ENCODE results near the gene JUND. TPM values are rescaled to one million over a fixed set of nuclear protein-coding genes. Genes with fewer than 3 reads are reported as not detected.
A peak's percentile ranks its signal among the peaks of the same experiment; 100 is the strongest.

The JUND gene
- polyA plus RNA-seq, 3 donors: 22.5 to 1,792 (median 86.9) TPM

GRCh38 chr19:18253130-18253529 lies 28.3 kb downstream of the JUND start:
- Histone ChIP-seq H3K9ac (ENCODE audit: insufficient read depth, low read length, poor library complexity, severe bottlenecking) (no peak overlapping the region), H3K9me3 (replicated peaks in 1 of 2; ENCODE audit: control insufficient read depth in 1 of 2, insufficient read depth in 1 of 2, low read length in 2 of 2) (no peaks in the 10 kb centered on the region), H3K4me2 (replicated peaks; ENCODE audit: extremely low read depth, low read length, poor library complexity, severe bottlenecking) (no peak overlapping the region), H4K20me1 (ENCODE audit: insufficient read depth, low read length) (no peaks in the 10 kb centered on the region), H2AFZ (ENCODE audit: insufficient read depth, low read depth, low read length, poor library complexity, severe bottlenecking) (no peak overlapping the region), H3K4me1 (ENCODE audit: control insufficient read depth in 1 of 2, insufficient read depth in 2 of 2, low read length in 2 of 2) (peaks cover 20 to 25% of the 10 kb centered on the region in 2 donors), H3K27me3 (ENCODE audit: control insufficient read depth in 2 of 2, insufficient read depth in 2 of 2, low read length in 2 of 2) (peaks cover 0 to 2% of the 10 kb centered on the region in 2 donors), H3K4me3 (replicated peaks in 1 of 3; ENCODE audit: low read depth in 2 of 3, low read length in 3 of 3) (no peak overlapping the region), H3K36me3 (replicated peaks in 1 of 2; ENCODE audit: control insufficient read depth in 1 of 2, insufficient read depth in 2 of 2, low read length in 2 of 2) (no peaks in the 10 kb centered on the region), H3K79me2 (ENCODE audit: insufficient read depth, low read length) (no peaks in the 10 kb centered on the region), H3K27ac (ENCODE audit: low read depth in 1 of 2, low read length in 2 of 2) (no peak overlapping the region)
- Mint-ChIP-seq H3K4me1 (peaks cover 21% of the 10 kb centered on the region), H3K27me3 (ENCODE audit: low read depth in 3 of 3) (peaks cover 5 to 27% (median 10%) of the 10 kb centered on the region in 3 donors), H3K36me3 (no peaks in the 10 kb centered on the region), H3K9me3 (no peaks in the 10 kb centered on the region), H3K4me3 (peak overlapping the region in 1 of 2 donors; percentile 39), H3K27ac (peak overlapping the region in 4 of 7 donors; percentile 14 to 89 (median 57))
- DNase-seq: no peak
- intact Hi-C loops (cut with micrococcal nuclease): loop anchor here (2.0 to 10.0 kb wide), 5 partner anchors 140 to 241 kb away; no protein-coding TSS in a partner anchor
- no peak for TF ChIP-seq CTCF (IDR thresholded peaks at IDR 0.05)
- 100% methylated on average over 1 of the region's 4 CpGs for WGBS (ENCODE audit: insufficient coverage)

GRCh38 chr19:18252370-18252717 lies 29.1 kb downstream of the JUND start:
- Histone ChIP-seq H3K4me3 (replicated peaks in 1 of 3; ENCODE audit: low read depth in 2 of 3, low read length in 3 of 3) (no peak overlapping the region), H3K27me3 (ENCODE audit: control insufficient read depth in 2 of 2, insufficient read depth in 2 of 2, low read length in 2 of 2) (peaks cover 0 to 2% of the 10 kb centered on the region in 2 donors), H3K79me2 (ENCODE audit: insufficient read depth, low read length) (no peaks in the 10 kb centered on the region), H3K27ac (ENCODE audit: low read depth in 1 of 2, low read length in 2 of 2) (no peak overlapping the region), H3K9me3 (replicated peaks in 1 of 2; ENCODE audit: control insufficient read depth in 1 of 2, insufficient read depth in 1 of 2, low read length in 2 of 2) (no peaks in the 10 kb centered on the region), H4K20me1 (ENCODE audit: insufficient read depth, low read length) (no peaks in the 10 kb centered on the region), H3K4me2 (replicated peaks; ENCODE audit: extremely low read depth, low read length, poor library complexity, severe bottlenecking) (no peak overlapping the region), H3K9ac (ENCODE audit: insufficient read depth, low read length, poor library complexity, severe bottlenecking) (no peak overlapping the region), H3K36me3 (replicated peaks in 1 of 2; ENCODE audit: control insufficient read depth in 1 of 2, insufficient read depth in 2 of 2, low read length in 2 of 2) (no peaks in the 10 kb centered on the region), H3K4me1 (ENCODE audit: control insufficient read depth in 1 of 2, insufficient read depth in 2 of 2, low read length in 2 of 2) (peaks cover 20 to 25% of the 10 kb centered on the region in 2 donors), H2AFZ (ENCODE audit: insufficient read depth, low read depth, low read length, poor library complexity, severe bottlenecking) (no peak overlapping the region)
- Mint-ChIP-seq H3K27me3 (ENCODE audit: low read depth in 3 of 3) (peaks cover 5 to 27% (median 10%) of the 10 kb centered on the region in 3 donors), H3K4me1 (peaks cover 21% of the 10 kb centered on the region), H3K9me3 (no peaks in the 10 kb centered on the region), H3K36me3 (no peaks in the 10 kb centered on the region), H3K27ac (no peak overlapping the region), H3K4me3 (no peak overlapping the region)
- DNase-seq: no peak
- 76% methylated on average over 3 of the region's 7 CpGs for WGBS (ENCODE audit: insufficient coverage)
- intact Hi-C loops (cut with micrococcal nuclease): loop anchor here (2.0 to 10.0 kb wide), 5 partner anchors 140 to 240 kb away; no protein-coding TSS in a partner anchor
- no peak for TF ChIP-seq CTCF (IDR thresholded peaks at IDR 0.05)
